OCI-LY3 (cell line): ENCODE results near the gene P2RX1.

Experiments
- H2AFZ ChIP-seq: fragments of 200-600, 300-600 bp; shearing (Covaris generic); 2 replicates; pipeline ENCODE4 v1.6.0; 2014; ENCODE audit warnings: antibody characterized with exemption, low read depth, low read length
- H3K27ac ChIP-seq: fragments of 200-600, 300-600 bp; sonication (generic); 2 replicates; pipeline ENCODE4 v1.5.1; 2014; ENCODE audit warnings: mild to moderate bottlenecking, low read length, moderate library complexity, mixed read lengths
- H3K27me3 ChIP-seq: fragments of 200-600, 300-600 bp; sonication (generic); 2 replicates; pipeline ENCODE4 v1.6.1; 2014; ENCODE audit warnings: low read depth, low read length, mixed read lengths
- H3K36me3 ChIP-seq: fragments of 200-600, 300-600 bp; sonication (generic); replicated peaks from 2 replicates; pipeline ENCODE3; 2014; ENCODE audit warnings: low read depth, low read length, mixed read lengths
- H3K4me1 ChIP-seq: fragments of 300-600, 200-600 bp; sonication (generic); 2 replicates; pipeline ENCODE4 v1.6.1; 2014; ENCODE audit warnings: low read length, mixed read lengths
- H3K4me2 ChIP-seq: fragments of 200-600, 300-600 bp; sonication (generic); 2 replicates; pipeline ENCODE4 v1.6.1; 2014; ENCODE audit warnings: low read length, mixed read lengths
- H3K4me3 ChIP-seq: fragments of 300-600, 200-600 bp; sonication (generic); 2 replicates; pipeline ENCODE4 v1.5.1; 2014; ENCODE audit warnings: antibody characterized with exemption, mild to moderate bottlenecking, low read length, moderate library complexity
- H3K79me2 ChIP-seq: fragments of 300-600, 200-600 bp; shearing (Covaris generic); 2 replicates; pipeline ENCODE4 v1.6.1; 2014; ENCODE audit warnings: mild to moderate bottlenecking, low read length, mixed read lengths
- H3K9ac ChIP-seq: fragments of 300-600, 200-600 bp; shearing (Covaris generic); 2 replicates; pipeline ENCODE4 v1.6.0; 2014; ENCODE audit warnings: mild to moderate bottlenecking, low read length, moderate library complexity
- H3K9me3 ChIP-seq: fragments of 200-600, 300-600 bp; shearing (Covaris generic); 2 replicates; pipeline ENCODE4 v1.6.1; 2014; ENCODE audit warnings: low read length, mixed read lengths; ENCODE audit not compliant: insufficient read depth
- H4K20me1 ChIP-seq: fragments of 200-600, 300-600 bp; sonication (generic); 2 replicates; pipeline ENCODE4 v1.6.1; 2016; ENCODE audit warnings: low read length, mixed read lengths; ENCODE audit not compliant: insufficient read depth
- CTCF ChIP-seq: fragments of 200-600, 300-600 bp; sonication (generic); IDR thresholded peaks from 2 replicates; pipeline ENCODE4 v1.5.1; 2014; ENCODE audit warnings: antibody characterized with exemption, low read length, low read depth
- EZH2phosphoT487 ChIP-seq: fragments of 200-600 bp; shearing (Covaris generic); IDR thresholded peaks from 2 replicates; pipeline ENCODE4 v1.6.1; 2018; ENCODE audit warnings: antibody characterized with exemption, mixed run types, low read depth

P2RX1 gene

DNA sequence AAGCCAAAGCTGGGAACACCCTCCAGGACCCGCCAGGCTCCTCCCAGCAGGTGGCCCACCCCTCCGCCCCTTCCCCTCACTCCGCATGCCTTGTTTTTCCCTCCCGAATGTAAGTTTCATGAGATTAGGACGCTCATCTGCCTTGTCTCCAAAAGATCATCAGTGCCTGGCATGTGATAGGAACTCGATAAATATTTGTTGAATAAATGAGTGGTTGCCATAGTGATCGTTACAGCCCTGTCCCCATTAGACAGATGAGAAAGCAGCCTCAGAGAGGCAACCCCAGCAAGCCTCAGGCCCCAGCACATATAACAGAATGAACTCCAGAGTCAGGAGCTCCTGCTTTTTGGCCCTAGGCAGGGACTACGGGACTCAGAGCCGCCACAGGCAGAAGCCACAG, 28.5 kb downstream of the P2RX1 start:
- H3K4me1 ChIP-seq = peaks cover 26% of the 10 kb centered on the region
- H3K36me3 ChIP-seq = no peaks in the 10 kb centered on the region
- TF ChIP-seq CTCF = no peak
- H4K20me1 ChIP-seq = no peaks in the 10 kb centered on the region
- H3K27me3 ChIP-seq = peaks cover 18% of the 10 kb centered on the region
- H3K4me2 ChIP-seq = no peak overlapping the region
- no peak overlapping the region for H3K9ac ChIP-seq
- no peak overlapping the region for H3K27ac ChIP-seq
- no peaks in the 10 kb centered on the region for H3K79me2 ChIP-seq
- H3K9me3 ChIP-seq = no peaks in the 10 kb centered on the region
- H3K4me3 ChIP-seq = no peak overlapping the region
- H2AFZ ChIP-seq = no peak overlapping the region

DNA sequence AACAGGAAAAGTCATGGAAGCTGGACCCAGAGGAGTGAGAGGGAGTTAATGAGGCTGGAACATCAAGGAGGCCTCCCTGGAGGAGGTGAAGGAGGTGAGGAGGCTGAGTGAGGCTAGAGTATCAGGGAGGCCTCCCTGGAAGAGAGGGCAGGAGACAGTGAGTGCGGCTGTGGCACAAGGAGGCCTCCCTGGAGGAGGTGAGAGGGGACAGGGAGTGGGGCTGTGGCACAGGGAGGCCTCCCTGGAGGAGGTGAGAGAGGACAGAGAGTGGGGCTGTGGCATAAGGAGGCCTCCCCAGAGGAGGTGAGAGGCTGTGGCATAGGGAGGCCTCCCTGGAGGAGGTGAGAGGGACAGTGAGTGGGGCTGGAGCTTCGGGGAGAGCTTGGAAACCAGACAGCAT, 28.9 kb downstream of the P2RX1 start:
- H3K4me2 ChIP-seq = no peak overlapping the region
- peaks cover 26% of the 10 kb centered on the region for H3K4me1 ChIP-seq
- no peak overlapping the region for H3K27ac ChIP-seq

GRCh38 chr17:3886776-3887175, 29.5 kb downstream of the P2RX1 start:
- Histone ChIP-seq H4K20me1 (no peaks in the 10 kb centered on the region), H2AFZ (no peak overlapping the region), H3K27ac (no peak overlapping the region), H3K4me3 (no peak overlapping the region), H3K36me3 (no peaks in the 10 kb centered on the region), H3K4me1 (peaks cover 21% of the 10 kb centered on the region), H3K9me3 (no peaks in the 10 kb centered on the region), H3K9ac (no peak overlapping the region), H3K4me2 (no peak overlapping the region), H3K79me2 (no peaks in the 10 kb centered on the region), H3K27me3 (peaks cover 11% of the 10 kb centered on the region)
- TF ChIP-seq CTCF (no peak), EZH2phosphoT487 (no peak)

More for the DNA sequence above, 28.9 kb downstream of the P2RX1 start:
- H3K9ac ChIP-seq = no peak overlapping the region
- TF ChIP-seq EZH2phosphoT487 = no peak
- no peak for TF ChIP-seq CTCF
- H3K9me3 ChIP-seq = no peaks in the 10 kb centered on the region
- H4K20me1 ChIP-seq = no peaks in the 10 kb centered on the region
- H2AFZ ChIP-seq = no peak overlapping the region
- H3K79me2 ChIP-seq = no peaks in the 10 kb centered on the region
- H3K27me3 ChIP-seq = peaks cover 17% of the 10 kb centered on the region
- no peak overlapping the region for H3K4me3 ChIP-seq
- no peaks in the 10 kb centered on the region for H3K36me3 ChIP-seq

GRCh38 chr17:3885970-3886369, 30.3 kb downstream of the P2RX1 start:
- no peak overlapping the region for H3K4me3 ChIP-seq
- peaks cover 14% of the 10 kb centered on the region for H3K4me1 ChIP-seq
- no peaks in the 10 kb centered on the region for H3K79me2 ChIP-seq
- no peak overlapping the region for H2AFZ ChIP-seq
- no peaks in the 10 kb centered on the region for H4K20me1 ChIP-seq
- H3K9me3 ChIP-seq = no peaks in the 10 kb centered on the region
- H3K27me3 ChIP-seq = 0 out of 2 replicates have a peak, but pooled peaks cover 3% of the 10 kb centered on the region
- no peak for TF ChIP-seq EZH2phosphoT487
- no peak for TF ChIP-seq CTCF
- no peak overlapping the region for H3K27ac ChIP-seq
- H3K9ac ChIP-seq = no peak overlapping the region
- H3K4me2 ChIP-seq = no peak overlapping the region
- no peaks in the 10 kb centered on the region for H3K36me3 ChIP-seq
